SK-N-MC (cell line): Measurements from ENCODE around the gene KIAA0040.
A peak's percentile ranks its signal among the peaks of the same experiment; 100 is the strongest.

Experiments
- DNase-seq: peaks from one replicate; pipeline ENCODE4 v3.0.0-alpha.2; 2011; ENCODE audit warnings: low read depth, low spot score
- H3K27ac ChIP-seq: fragments of 200-600 bp; sonication (generic); 2 replicates; pipeline ENCODE4 v1.5.1; 2016; ENCODE audit warnings: mixed run types
- H3K36me3 ChIP-seq: fragments of 200-600 bp; sonication (generic); 2 replicates; pipeline ENCODE4 v1.6.1; 2017; ENCODE audit warnings: antibody characterized with exemption, low read length, mixed read lengths; ENCODE audit not compliant: insufficient read depth
- H3K4me3 ChIP-seq: fragments of 200-600 bp; sonication (generic); 2 replicates; pipeline ENCODE4 v1.5.1; 2016
- H3K9ac ChIP-seq: fragments of 200-600 bp; sonication (generic); 2 replicates; pipeline ENCODE4 v1.8.0; 2017; ENCODE audit warnings: mixed run types, mixed read lengths; ENCODE audit not compliant: insufficient read length
- H3K9me3 ChIP-seq: fragments of 200-600 bp; sonication (generic); 2 replicates; pipeline ENCODE4 v1.6.1; 2017; ENCODE audit warnings: low read depth, mild to moderate bottlenecking, antibody characterized with exemption, low read length, moderate library complexity, mixed read lengths
- EZH2 ChIP-seq: fragments of 200-600 bp; sonication (generic); IDR thresholded peaks from one replicate; pipeline ENCODE4 v1.6.1; 2017; ENCODE audit warnings: antibody characterized with exemption
- FOXP2 ChIP-seq: optimal IDR thresholded peaks from 2 replicates; pipeline ENCODE3; 2011; ENCODE audit warnings: mild to moderate bottlenecking, moderate library complexity; ENCODE audit not compliant: insufficient read depth; ENCODE audit errors: extremely low read length, control extremely low read depth
- POLR2AphosphoS5 ChIP-seq: IDR thresholded peaks from 2 replicates; pipeline ENCODE4 v1.6.1; 2012; ENCODE audit warnings: mild to moderate bottlenecking, low read depth, low read length, borderline replicate concordance

Gene KIAA0040

GRCh38 chr1:175193527-175193910 lies 943 bp upstream of the KIAA0040 start:
- Histone ChIP-seq H3K4me3 (no peak overlapping the region), H3K27ac (no peak overlapping the region), H3K9me3 (no peaks in the 10 kb centered on the region), H3K36me3 (no peaks in the 10 kb centered on the region), H3K9ac (no peak overlapping the region)
- no peak for TF ChIP-seq EZH2
- no peak for TF ChIP-seq POLR2AphosphoS5
- no peak for TF ChIP-seq FOXP2
- no peak for DNase-seq

GRCh38 chr1:175192111-175192629 lies 406 bp downstream of the KIAA0040 start:
- DNase-seq, result no peak
- H3K27ac ChIP-seq, result no peak overlapping the region
- H3K9me3 ChIP-seq, result no peaks in the 10 kb centered on the region
- H3K4me3 ChIP-seq, result peak overlapping the region; percentile 78
- no peaks in the 10 kb centered on the region for H3K36me3 ChIP-seq
- no peak for TF ChIP-seq FOXP2
- peak overlapping the region; percentile 45 for H3K9ac ChIP-seq

- Histone ChIP-seq H3K4me3 (peak overlapping the region; percentile 78), H3K9me3 (no peaks in the 10 kb centered on the region), H3K27ac (no peak overlapping the region), H3K36me3 (no peaks in the 10 kb centered on the region), H3K9ac (no peak overlapping the region)
- no peak for DNase-seq
- no peak for TF ChIP-seq FOXP2
- TF ChIP-seq EZH2, result no peak
- no peak for TF ChIP-seq POLR2AphosphoS5
Observed at GRCh38 chr1:175191659-175192058, 917 bp downstream of the KIAA0040 start.

- H3K9ac ChIP-seq, result no peak overlapping the region
- TF ChIP-seq FOXP2, result no peak
- TF ChIP-seq EZH2, result no peak
- no peak for TF ChIP-seq POLR2AphosphoS5
- no peak overlapping the region for H3K4me3 ChIP-seq
- no peaks in the 10 kb centered on the region for H3K36me3 ChIP-seq
- DNase-seq, result no peak
- no peak overlapping the region for H3K27ac ChIP-seq
- H3K9me3 ChIP-seq, result no peaks in the 10 kb centered on the region
Observed at GRCh38 chr1:175188936-175189335, 3.6 kb downstream of the KIAA0040 start.

- Histone ChIP-seq H3K27ac (no peak overlapping the region), H3K4me3 (no peak overlapping the region), H3K9me3 (no peaks in the 10 kb centered on the region), H3K36me3 (no peaks in the 10 kb centered on the region), H3K9ac (no peak overlapping the region)
- DNase-seq, result no peak
- TF ChIP-seq EZH2, result no peak
- no peak for TF ChIP-seq FOXP2
- TF ChIP-seq POLR2AphosphoS5, result no peak
Observed at GRCh38 chr1:175186433-175187160, 6.0 kb downstream of the KIAA0040 start.

- no peak overlapping the region for H3K4me3 ChIP-seq
- H3K9ac ChIP-seq, result no peak overlapping the region
- no peak overlapping the region for H3K27ac ChIP-seq
- no peaks in the 10 kb centered on the region for H3K36me3 ChIP-seq
- TF ChIP-seq EZH2 (no peak), POLR2AphosphoS5 (no peak), FOXP2 (no peak)
- H3K9me3 ChIP-seq, result no peaks in the 10 kb centered on the region
- no peak for DNase-seq
Observed at GRCh38 chr1:175185903-175186302, 6.7 kb downstream of the KIAA0040 start.

GRCh38 chr1:175183586-175183985 lies 9.0 kb downstream of the KIAA0040 start:
- no peaks in the 10 kb centered on the region for H3K9me3 ChIP-seq
- DNase-seq, result no peak
- no peak overlapping the region for H3K4me3 ChIP-seq
- TF ChIP-seq FOXP2, result no peak
- no peak for TF ChIP-seq POLR2AphosphoS5
- no peak for TF ChIP-seq EZH2
- no peak overlapping the region for H3K27ac ChIP-seq
- H3K36me3 ChIP-seq, result no peaks in the 10 kb centered on the region
- no peak overlapping the region for H3K9ac ChIP-seq

GRCh38 chr1:175182201-175182746 lies 10.3 kb downstream of the KIAA0040 start:
- Histone ChIP-seq H3K36me3 (no peaks in the 10 kb centered on the region), H3K4me3 (no peak overlapping the region), H3K9ac (no peak overlapping the region), H3K9me3 (no peaks in the 10 kb centered on the region), H3K27ac (no peak overlapping the region)
- no peak for DNase-seq
- TF ChIP-seq POLR2AphosphoS5 (no peak), FOXP2 (no peak), EZH2 (no peak)

- Histone ChIP-seq H3K4me3 (no peak overlapping the region), H3K36me3 (no peaks in the 10 kb centered on the region), H3K27ac (no peak overlapping the region)
Observed at GRCh38 chr1:175179837-175180590, 12.6 kb downstream of the KIAA0040 start.

More at GRCh38 chr1:175179837-175180590, 12.6 kb downstream of the KIAA0040 start:
- no peak for DNase-seq
- TF ChIP-seq EZH2 (no peak), FOXP2 (no peak), POLR2AphosphoS5 (no peak)
- no peak overlapping the region for H3K9ac ChIP-seq
- H3K9me3 ChIP-seq, result no peaks in the 10 kb centered on the region
